ENCODE results near the gene CELSR3.
A peak's percentile ranks its signal among the peaks of the same experiment; 100 is the strongest.

Gene CELSR3

DNA sequence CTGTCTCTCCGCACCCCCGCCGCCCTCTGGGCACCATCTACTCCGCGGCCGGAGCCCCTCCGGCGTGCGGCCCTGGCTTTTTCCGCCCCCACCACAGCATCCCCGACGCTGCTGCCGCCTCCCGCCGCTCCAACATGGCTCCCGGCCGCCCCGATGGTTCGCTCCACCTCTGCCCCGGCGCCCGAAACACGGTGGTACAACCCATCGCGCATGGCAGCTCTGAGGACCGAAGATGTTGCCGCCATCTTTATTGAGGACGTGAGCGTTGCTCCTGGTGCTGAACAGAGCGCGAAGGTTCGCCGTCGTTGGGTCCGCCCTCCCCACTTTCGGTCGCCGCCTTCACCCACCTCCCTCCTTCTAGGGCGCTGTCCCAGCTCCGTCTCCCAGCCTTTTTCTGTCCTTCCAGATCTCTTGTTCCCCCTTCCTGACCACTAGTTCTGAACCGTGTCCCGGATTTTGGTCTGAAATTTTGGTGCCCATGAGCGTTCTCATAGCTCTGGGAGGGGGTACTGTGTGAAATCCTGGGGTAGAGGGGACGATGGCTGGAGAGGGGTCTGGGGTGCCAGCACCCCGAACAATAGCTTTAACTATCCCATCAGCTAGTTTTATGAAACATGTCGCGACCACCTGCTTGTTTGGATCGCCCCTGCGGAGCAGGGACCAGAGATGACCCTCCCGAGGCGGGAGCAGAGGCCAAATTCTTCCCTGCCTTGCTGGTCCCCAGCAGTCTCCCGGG is at the start of gene CELSR3:
Gene CELSR3 (minus strand): TSS at position 134 of the 736 bp plus-strand sequence. CDS start 252 bp downstream, outside the sequence.
- DNase-seq: peak in 54 of 56 donors; percentile 19 to 87 (median 69)

- no peak for DNase-seq
Observed at GRCh38 chr3:48711727-48712126, 49.0 kb upstream of the CELSR3 start.

DNA sequence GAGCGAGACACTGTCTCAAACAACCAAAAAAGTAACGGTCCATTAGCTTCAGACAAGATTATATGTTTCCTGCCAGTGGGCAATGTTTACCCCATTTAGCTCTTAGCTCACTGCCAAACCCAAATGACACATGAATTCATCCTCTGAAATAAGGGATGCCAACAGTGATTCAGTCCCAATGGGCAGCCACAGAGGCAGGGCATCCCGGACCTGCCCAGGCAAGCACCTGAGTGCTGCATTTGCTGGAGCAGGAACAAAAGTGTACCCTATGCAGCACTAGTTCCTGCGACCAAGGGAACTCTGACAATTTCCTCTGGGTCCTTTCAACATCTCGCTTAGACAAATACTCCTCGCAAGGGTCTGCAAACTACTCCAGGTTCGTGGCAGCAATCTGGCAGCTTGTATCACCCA is 46.4 kb upstream of the CELSR3 start:
- DNase-seq: no peak

DNA sequence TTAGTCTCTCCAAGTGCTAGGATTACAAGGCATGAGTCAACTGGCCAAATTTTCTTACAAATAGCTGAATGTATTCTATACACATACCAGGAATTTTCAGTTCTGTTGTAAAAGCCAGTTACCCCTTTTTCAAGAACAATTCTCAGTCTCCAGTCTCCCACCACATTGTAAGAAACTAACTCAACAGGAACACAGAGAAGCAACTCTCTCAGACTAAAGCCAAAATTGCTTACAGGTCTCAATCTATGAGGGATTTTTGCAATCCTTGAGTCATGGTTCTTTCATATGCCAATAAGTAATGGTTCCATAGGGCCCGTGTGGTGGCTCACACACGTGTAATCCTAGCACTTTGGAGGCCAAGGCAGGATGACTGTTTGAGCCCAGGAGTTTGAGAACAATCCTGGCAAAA is 45.8 kb upstream of the CELSR3 start:
- DNase-seq: no peak

GRCh38 chr3:48707157-48707556 is 44.5 kb upstream of the CELSR3 start:
- DNase-seq: no peak

GRCh38 chr3:48702320-48702920 is 39.7 kb upstream of the CELSR3 start:
- DNase-seq: no peak

DNA sequence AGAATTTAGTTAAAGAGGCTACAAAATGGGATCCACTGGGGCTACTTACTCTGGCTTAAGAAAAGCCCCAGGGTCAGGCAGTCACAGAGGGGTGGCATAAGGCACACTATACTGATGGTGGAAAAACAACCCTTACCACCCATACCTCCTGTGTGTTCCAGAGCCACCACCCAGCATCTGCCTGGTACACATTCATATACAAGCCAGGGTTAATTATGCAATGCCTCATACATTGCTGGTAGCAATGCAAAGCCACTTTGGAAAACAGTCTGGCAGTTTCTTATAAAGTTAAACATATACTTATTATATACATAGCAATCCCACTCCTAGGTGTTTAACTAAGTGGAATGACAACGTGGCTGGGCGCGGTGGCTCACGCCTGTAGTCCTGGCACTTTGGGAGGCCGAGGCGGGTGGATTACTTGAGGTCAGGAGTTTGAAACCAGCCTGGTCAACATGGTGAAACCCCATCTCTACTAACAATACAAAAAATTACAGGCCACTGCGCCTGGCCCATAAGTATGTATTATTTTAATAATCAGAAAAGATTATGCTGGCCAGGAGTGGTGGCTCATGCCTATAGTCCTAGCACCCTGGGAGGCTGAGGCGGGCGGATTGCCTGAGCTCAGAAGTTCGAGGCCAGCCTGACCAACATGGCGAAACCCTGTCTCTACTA is 38.2 kb upstream of the CELSR3 start:
- DNase-seq: no peak

DNA sequence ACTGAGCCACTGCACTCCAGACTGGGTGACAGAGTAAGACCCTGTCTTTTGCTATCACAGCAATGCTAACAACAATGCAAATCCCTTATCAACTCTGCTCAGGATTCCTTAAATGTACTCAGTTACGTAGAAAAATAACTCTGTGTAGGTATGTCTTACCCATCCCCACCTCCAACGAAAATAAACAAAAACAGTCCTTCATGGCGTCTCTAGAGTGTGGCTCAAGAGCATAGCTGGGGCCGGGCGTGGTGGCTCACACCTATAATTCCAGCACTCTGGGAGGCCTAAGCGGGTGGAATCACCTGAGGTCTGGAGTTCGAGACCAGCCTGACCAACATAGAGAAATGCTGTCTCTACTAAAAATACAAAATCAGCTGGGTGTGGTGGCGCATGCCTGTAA is 36.2 kb upstream of the CELSR3 start:
- no peak for DNase-seq

DNA sequence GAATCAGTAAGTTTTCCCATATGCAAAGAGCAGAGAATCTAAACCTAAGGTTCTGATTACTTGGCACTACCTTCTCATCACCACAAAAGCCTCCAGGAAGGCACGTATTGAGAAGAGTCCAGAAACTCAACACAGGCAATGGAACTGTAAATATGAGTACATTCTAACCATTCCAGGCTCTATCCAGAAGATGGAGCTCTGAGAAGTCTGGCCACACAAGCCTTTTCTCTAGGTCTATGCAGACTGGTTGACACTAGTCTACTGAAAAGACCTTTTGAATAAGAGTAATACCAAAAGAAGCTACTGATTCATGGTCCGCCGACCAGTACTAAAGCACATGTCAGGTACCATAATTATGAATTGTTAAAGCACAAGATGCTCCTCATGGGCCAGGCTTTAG is 35.3 kb upstream of the CELSR3 start:
- no peak for DNase-seq

GRCh38 chr3:48696601-48697000 is 33.9 kb upstream of the CELSR3 start:
- no peak for DNase-seq

- DNase-seq: no peak
Observed at GRCh38 chr3:48696156-48696555, 33.5 kb upstream of the CELSR3 start.

- peak in 20 of 56 donors; percentile 7 to 64 (median 42) for DNase-seq
Observed at GRCh38 chr3:48695393-48695753, 32.7 kb upstream of the CELSR3 start.

GRCh38 chr3:48694610-48695392 is 32.1 kb upstream of the CELSR3 start:
- peak in 50 of 56 donors; percentile 9 to 83 (median 58) for DNase-seq

- DNase-seq: no peak
Observed at GRCh38 chr3:48693826-48694225, 31.1 kb upstream of the CELSR3 start.

DNA sequence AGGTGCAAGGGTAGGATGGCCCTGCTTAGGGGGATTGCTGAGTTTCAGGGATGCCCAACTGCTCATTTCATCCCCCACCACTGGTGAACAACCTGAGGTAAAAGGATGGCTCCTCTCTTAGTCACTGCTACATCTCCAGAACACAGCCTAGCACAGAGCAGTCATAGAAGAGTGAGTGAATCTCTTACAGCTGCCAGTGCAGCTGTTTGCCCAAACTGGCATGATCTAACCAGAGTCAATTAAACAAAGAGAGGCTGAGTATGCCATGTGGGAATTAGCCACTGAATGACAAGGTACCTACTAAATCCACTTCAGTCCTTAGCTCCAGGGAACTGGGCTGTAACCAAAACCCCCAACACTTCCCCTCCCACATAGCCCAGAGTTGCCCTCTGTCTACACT is 29.9 kb upstream of the CELSR3 start:
- peak in 6 of 56 donors; percentile 14 to 46 (median 22) for DNase-seq

DNA sequence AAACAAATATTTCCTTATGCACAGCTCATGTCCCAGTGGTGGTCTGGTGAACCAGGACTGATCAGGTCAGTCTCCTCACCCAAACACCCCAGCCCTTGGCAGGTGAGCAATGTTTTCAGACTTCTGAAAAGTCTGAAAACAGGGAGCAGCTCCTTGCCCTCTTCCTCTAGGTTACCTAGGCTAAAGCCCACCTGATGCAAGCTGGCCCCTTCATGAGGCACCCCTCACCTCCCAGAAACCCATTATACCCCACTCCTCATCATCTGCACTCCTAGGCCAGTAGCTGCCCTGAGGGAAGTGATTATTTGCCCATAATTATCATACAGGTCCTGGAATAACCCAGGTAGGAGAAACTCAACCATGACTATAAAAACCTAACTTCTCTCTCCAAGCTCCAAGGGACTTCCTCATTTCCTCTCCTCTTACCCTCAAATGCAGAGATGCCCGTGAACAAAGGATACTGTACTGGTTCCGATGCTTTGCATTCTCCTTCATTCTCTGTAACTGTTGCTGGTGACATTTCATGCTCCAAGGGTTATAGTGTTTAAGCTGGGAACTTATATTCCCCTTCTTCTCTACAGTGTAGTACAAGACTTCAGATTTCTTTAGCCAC is 28.3 kb upstream of the CELSR3 start:
- DNase-seq: no peak

GRCh38 chr3:48689384-48689783 is 26.7 kb upstream of the CELSR3 start:
- DNase-seq: no peak

- DNase-seq: no peak
Observed at GRCh38 chr3:48688737-48689075, 26.0 kb upstream of the CELSR3 start.

GRCh38 chr3:48688032-48688736 is 25.5 kb upstream of the CELSR3 start:
- no peak for DNase-seq

DNA sequence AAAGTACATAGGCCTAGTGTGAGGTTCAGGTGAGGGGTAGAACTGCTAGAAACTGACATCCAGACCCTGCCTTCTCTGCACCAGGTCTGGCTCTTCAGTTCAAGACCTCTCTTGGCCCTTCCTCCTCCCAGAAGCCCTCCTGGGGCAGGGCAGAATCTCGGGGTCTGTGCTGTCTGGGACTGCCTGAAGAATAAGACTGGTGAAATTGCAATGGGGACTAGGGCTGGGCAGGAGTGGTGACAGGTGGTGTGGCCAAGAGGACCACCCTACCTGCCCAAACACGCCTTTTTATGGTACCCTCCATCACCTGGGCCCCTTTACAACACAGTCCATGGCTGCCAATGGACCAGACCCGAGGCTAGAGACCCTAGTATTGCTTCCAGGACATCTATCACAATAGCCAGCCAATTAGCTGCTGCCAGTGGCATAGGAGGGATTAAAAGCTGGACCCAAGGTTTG is 24.6 kb upstream of the CELSR3 start:
- DNase-seq: no peak
